ENCODE results near the gene PKNOX1. TPM values are rescaled to one million over a fixed set of nuclear protein-coding genes. Genes with fewer than 3 reads are reported as not detected.

Gene PKNOX1, protein sequence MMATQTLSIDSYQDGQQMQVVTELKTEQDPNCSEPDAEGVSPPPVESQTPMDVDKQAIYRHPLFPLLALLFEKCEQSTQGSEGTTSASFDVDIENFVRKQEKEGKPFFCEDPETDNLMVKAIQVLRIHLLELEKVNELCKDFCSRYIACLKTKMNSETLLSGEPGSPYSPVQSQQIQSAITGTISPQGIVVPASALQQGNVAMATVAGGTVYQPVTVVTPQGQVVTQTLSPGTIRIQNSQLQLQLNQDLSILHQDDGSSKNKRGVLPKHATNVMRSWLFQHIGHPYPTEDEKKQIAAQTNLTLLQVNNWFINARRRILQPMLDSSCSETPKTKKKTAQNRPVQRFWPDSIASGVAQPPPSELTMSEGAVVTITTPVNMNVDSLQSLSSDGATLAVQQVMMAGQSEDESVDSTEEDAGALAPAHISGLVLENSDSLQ
- 4.3 to 7.1 TPM (median 5.7 TPM) in 5 replicates for total RNA-seq (2022; extraction: Qiagen RNA extraction; ENCODE audit: low read depth)

DNA sequence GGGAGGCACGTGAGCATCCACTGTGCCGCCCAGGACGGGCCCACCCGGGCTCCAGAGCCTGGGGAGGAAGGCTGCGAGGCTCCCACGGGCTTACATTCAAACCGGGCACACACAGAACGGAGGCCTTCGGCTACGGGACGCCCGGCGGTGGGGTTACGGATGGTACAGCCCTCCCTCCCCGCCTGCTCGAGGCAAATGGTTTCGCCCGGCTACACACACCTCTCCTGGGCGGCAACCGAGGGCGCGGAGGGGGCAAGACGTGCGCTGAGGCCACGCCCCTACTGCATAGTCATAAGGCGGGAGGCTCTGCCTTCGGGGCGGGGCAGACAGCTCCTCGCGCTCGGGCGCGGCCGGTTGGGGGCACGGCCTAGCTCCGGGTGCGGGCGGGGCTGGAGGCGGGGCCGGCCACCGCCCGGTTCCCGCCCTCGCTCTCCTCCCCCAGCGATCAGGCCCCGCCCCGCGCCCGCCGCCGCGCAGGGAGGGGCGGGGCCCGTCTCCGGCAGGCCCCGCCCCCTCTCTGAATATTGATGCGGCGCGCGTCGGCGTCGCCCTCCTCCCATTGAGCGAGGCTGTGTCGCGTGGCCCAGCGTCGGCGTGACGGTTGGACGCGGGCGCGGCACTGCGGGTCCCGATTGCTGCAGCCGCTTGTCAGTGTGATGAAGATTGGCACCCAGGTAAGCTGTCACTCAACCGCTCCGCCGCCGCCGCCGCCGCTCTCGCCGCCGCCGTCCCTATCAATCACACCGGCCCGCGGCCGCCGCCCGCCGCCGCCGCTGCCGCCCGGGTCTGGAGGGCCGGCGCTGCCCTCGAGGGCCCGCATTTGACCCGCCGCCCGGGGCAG lies at the start of gene PKNOX1:
Gene PKNOX1, plus strand, starts transcription at position 572 of the 841 bp plus-strand sequence. CDS start 29,820 bp downstream, outside the sequence.

DNA sequence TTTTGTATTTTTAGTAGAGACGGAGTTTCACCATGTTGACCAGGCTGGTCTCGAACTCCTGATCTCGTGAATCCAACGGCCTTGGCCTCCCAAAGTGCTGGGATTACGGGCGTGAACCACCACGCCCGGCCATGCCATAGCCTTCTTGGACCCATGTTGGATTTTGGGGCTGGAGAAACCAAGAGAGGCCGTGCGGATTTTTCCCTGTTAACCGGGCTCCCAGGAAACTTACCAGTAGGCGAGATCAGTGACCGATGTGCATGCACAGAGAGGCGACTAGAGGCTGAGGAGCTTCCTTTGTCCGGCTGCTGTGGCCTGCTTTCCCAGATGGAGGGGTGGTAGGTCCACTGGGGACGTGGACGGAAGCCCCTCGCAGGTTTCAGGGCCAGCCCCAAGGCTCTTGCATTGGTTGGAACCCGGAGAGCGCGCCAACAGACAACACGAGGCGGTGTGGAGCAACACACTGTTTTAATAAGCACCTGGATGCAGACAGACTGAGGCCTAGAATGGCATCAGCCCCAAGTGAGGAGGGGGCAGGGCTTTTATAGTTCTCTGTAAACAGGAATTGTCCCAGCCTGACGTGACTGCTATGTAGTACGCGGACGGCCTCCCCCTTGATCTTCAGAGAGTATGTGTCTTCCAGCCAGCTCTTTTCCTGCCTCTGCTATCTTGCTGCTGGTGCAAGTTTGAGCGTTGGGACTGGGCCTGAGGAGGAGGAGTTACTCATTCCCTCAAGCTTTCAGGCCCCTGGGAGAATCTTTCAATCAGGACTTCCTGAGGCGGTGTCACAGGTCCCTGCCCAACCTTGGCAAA lies 49.0 kb upstream of the PKNOX1 start, which contains the start of gene ERVH48-1:
Gene ERVH48-1, minus strand, starts transcription at position 517 of the 813 bp plus-strand sequence. CDS start 6,624 bp downstream, outside the sequence.

DNA sequence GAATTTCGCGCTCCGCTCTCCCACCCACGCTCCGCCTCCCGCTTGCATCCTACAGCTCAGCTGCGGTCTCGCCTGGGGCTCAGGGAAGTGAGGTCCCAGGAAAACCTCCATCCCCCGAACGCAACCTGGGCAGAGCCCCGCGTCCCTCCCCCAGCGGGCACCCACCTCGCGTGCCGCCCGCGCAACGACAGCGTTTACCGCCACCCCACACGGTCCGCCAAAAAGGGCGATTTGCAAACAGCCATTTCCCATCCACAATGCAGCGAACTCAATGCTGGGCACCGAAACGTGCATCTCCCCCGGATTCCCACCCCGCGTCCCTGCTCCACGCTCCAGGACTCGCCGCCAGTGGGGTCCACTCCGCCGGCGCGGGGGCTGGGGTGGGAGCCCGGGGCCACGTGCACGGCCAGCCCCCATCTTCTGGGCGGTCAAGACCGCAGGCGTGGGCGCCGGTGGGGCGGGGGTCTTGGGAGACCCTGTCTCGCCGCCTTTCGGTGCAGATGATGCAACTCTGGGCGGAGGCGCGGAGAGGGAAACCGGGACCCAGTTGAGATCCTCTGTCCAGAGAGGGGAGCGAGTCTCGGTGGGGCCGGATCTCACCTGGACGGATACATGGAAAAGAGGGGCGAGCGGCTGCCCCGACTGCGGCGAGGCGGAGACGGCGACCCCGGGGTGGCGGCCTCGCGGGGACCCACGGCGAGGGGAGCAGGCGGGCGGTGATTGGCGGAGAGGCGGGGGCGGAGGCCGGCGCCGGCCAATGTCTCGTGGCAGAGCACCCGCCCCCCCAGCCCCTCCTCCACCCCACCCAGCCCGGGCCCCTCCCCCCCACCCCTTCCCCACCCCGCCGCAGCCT lies 101.0 kb downstream of the PKNOX1 start, which contains the start of gene CBS:
Gene CBS, minus strand, starts transcription at position 666 of the 853 bp plus-strand sequence. CDS start 3,642 bp downstream, outside the sequence.

Other genes with a start within 250 kb of the PKNOX1 start
- gene WDR4, start 95.0 kb upstream of the PKNOX1 start, total RNA-seq (2022; extraction: Qiagen RNA extraction; ENCODE audit: low read depth) = 21.3 to 33.4 TPM (median 30.7 TPM) in 5 replicates
- gene NDUFV3, start 81.3 kb upstream of the PKNOX1 start, total RNA-seq (2022; extraction: Qiagen RNA extraction; ENCODE audit: low read depth) = 20.0 to 27.8 TPM (median 20.5 TPM) in 5 replicates
- gene ERVH48-1, start 48.9 kb upstream of the PKNOX1 start, total RNA-seq (2022; extraction: Qiagen RNA extraction; ENCODE audit: low read depth) = not detected in 5 replicates
- gene CBS, start 101.3 kb downstream of the PKNOX1 start, total RNA-seq (2022; extraction: Qiagen RNA extraction; ENCODE audit: low read depth) = 10.3 to 13.0 TPM (median 11.4 TPM) in 5 replicates
- 49.4 to 101 TPM (median 63.1 TPM) in 5 replicates for gene U2AF1, start 133.0 kb downstream of the PKNOX1 start, total RNA-seq (2022; extraction: Qiagen RNA extraction; ENCODE audit: low read depth)
- not detected in 5 replicates for gene CRYAA, start 194.4 kb downstream of the PKNOX1 start, total RNA-seq (2022; extraction: Qiagen RNA extraction; ENCODE audit: low read depth)